M059J (cell line): ENCODE measurements around the gene PALLD. TPM values are rescaled to one million over a fixed set of nuclear protein-coding genes. Genes with fewer than 3 reads are reported as not detected.
"Not testable (repeated sequence)": the region's sequence is repeated elsewhere in the genome, so short reads cannot be mapped to it uniquely, and the experiment has no call there.

ENCODE experiments used
- DNase-seq: peaks from one replicate; pipeline ENCODE4 v3.0.0-alpha.2; 2012; ENCODE audit warnings: low read depth
- total RNA-seq: library from RNA; depleted of rRNA; stranded (reverse); fragments of >200 nt; shearing (Covaris generic); gene quantifications from 2 replicates; pipeline ENCODE4 v1.2.3, GENCODE V29; 2014

PALLD gene
- total RNA-seq, 1 experiment from 2014 or later, result 46.0 TPM

DNA sequence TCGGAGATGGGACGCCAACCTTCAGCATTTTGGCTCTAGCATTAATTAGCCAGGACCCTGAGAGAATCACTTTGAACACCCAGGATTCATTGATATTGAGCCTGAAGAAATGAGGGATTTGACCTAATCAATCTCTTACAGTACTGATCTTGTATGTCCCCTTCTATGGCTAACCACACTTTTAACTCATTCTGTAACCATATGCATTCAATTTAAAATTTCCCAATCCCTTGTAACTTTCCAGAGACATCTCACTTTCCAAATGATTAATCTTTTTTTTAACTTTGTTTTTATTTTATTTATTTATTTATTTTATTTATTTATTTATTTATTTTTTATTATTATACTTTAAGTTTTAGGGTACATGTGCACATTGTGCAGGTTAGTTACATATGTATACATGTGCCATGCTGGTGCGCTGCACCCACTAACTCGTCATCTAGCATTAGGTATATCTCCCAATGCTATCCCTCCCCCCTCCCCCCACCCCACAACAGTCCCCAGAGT is 205.8 kb downstream of the PALLD start:
- not testable (repeated sequence) for DNase-seq

DNA sequence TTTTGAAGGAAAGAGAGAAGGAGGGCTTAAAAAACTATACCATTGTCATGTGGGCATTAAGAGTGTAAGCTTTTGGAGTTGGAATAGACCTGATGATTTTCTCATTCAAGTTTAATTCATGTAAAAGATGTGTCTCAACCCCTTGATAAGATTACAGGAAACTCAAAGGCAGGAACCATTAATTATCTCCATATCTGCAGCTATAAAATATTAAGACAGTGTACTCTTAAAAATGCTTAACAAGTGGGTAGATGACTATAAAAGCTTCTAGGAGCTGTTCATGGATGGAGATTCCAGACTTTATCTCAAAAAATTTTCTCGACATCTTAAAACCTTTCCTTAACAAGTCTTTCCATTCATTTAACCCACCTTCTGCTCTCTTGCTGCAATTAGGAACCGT is 208.3 kb downstream of the PALLD start:
- DNase-seq, result no peak

DNA sequence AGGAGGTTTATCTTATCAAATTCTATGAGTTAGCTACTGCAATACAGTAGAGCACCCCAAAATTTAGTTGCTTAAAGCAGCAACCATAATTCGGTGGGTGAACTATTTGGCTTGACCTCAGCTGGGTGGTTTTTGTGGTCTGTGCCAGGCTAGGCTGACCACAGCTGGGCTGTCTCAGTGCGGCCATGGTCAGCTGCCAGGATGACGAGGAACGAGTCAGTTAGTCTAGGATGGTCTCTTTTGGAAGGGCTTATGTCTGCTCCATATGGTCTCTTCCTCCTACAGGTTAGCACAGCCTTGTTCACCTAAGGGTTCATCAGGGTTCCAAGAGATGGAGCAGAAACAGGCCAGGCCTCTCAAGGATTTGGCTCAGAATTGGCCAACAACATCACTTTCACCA is 210.4 kb downstream of the PALLD start:
- DNase-seq, result peak; percentile 53

GRCh38 chr4:168708108-168708507 is 211.3 kb downstream of the PALLD start:
- peak; percentile 49 for DNase-seq

GRCh38 chr4:168710353-168710946 is 213.6 kb downstream of the PALLD start:
- DNase-seq, result peak; percentile 59

DNA sequence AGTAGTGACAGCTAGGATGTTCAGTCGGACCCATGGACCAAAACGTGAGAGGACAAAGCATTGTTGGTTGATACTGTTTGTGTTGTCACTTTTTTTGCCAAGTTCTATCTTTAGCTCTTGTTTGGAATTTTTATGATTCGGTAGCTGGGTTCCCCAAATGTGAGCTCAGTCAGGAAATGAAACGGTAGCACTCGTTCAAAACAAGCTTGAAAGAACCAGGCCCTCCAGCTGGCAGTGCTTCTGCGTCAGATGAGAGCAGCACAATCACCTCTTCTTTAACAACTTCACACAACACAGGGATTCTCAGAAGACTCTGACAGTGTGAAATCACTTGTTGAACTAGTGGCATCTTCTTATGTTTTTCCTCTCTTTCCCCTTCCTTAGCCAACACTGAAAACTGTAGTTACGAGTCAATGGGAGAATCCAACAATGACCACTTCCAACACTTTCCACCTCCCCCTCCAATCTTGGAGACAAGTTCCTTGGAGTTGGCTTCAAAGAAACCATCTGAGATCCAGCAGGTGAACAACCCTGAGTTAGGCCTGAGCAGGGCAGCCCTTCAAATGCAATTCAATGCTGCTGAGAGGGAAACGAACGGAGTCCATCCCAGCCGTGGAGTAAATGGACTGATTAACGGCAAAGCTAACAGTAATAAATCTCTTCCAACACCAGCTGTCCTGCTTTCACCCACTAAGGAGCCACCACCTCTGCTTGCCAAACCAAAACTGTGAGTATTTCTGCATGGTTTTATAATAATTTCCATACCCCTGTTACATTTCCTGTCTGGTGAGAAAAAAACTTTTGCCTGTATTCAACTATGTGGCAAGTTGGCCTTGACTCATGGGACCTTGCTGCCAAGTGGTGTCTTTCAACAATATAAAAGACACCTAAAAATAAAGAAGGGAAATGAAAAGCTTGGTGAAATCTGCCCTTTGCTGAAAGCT is 214.6 kb downstream of the PALLD start:
- DNase-seq, result peak; percentile 70

- DNase-seq, result no peak
These were observed 215.6 kb downstream of the PALLD start for GRCh38 chr4:168712316-168712890.

GRCh38 chr4:168713253-168713652 is 216.4 kb downstream of the PALLD start:
- no peak for DNase-seq

DNA sequence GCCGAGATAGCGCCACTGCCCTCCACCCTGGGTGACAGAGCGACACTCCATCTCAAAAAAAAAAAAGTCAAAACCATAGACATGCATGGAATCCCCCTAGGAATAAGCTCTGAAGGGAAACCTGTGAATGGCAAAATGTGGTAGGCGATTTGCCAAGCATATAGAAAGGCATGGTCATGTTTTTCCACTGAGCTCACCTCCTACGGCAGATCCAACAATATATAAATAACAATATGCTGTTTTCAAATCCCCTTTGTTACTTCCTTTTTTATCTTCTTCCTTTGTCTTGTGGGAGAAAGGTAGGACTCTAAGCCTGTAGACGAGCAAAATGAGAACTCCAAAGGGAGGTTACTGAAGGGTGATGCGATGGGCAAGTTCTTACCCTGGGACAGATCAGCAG is 219.0 kb downstream of the PALLD start:
- DNase-seq, result no peak

DNA sequence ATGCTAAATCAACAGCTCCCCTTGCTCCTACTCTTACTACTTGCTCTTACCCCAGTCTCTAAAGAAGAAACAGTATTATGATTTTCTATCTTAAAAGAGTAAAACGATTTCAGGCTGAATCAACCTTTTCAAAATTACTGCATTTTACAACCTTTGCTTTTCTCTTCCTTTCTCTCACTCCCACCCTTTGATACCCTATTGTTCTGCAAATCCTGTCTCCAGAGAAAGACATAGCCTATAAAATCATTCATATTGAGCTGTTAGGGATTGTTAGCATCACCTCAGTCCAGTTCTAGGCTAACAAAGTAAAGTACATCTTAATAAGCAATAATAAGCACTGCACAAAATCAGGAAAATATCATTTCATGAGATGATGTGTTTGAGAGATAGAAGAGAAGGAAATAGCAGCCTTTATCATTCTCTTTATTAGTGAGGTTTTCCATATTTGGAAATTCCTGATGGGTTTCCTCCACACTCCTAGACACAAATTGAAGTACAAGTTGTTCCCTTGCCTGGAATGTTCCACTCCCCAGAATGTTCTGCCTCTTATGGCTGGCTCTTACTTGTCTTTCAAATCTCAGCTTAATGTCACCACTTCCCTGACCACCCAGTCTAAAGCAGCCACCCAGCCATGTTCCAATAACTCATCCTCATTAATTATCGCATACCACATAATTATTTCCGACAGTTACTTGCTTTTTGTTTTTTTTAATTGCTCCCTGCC is 219.7 kb downstream of the PALLD start:
- no peak for DNase-seq

DNA sequence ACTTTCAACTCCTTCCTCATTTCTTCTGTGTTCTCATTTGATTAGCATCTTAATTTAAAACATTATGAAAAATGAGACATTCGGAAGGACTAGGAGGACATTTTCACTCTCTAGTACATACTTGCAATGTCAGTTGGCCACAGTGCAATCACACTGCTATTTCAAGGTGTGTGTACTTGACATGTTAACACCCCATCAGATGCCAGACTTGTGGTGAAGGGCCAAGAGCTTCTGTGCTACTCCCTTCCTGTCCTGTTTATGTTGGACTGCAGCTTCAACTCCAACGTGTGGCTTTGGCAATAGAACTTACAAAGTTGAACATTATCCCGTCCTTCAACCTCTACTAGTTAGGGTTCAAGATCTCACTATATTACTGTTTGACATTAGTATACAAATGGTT is 221.0 kb downstream of the PALLD start:
- DNase-seq, result peak; percentile 34

- DNase-seq, result no peak
These were observed 222.9 kb downstream of the PALLD start for GRCh38 chr4:168719725-168720124.

DNA sequence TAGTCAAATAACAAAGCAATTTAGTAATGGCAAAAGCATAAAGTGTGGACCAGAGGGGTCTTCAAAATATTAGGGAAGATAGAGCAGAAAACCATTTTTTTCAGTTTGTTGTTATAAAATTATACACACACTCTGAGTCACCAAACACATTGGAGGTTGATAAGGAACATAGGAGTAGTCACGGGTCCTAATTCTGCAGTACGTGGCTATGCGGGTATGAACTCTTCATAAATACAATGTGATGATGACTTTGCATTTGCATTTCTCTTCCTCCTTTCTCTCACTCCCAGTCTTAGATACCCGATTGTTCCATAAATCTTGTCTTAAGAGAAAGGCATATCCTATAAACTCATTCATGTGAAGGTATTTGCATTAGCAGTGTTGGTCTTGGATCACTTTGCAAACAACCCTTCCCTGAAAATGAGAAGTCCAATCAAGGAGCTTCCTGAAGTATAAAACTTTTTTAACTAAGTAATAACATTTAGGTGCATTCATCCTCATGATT is 223.6 kb downstream of the PALLD start:
- DNase-seq, result no peak

DNA sequence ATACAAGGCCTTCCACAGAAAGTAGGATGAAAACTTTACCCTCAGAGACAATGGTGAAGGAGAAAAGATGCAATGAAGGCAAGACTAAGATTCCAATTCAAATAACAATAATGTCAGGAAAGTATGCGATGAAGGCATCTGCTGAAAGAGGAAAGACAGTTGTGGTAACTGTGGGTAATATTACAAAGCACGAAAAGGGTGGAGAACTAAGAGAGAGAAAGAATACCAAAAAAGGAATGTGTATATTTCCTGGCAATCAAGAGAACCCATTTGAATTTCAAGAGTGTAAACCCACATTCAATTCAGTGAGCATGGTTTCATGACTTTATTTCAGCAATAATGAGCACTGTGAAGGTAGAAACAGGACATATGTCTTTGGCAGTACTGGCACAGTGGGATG is 225.5 kb downstream of the PALLD start:
- peak; percentile 26 for DNase-seq

GRCh38 chr4:168723020-168723419 is 226.2 kb downstream of the PALLD start:
- DNase-seq, result peak; percentile 82

DNA sequence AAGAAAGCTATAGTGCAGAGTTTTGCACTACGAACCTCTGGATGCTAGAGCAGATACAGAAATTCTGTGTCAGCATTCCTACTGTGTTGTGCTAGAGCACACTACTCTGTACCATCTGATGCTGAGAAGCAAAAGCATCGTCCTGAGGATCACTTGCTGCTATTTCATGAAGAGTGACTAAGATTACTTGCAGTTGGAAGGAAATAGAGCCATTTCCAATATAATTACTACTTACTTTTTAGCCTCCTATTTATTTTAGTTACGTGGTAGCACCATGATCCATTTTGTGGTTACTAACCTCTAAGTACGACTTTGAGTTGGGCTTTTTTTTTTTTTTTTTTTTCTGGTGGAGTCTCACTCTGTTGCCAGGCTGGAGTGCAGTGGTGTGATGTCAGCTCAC is 226.7 kb downstream of the PALLD start:
- peak; percentile 67 for DNase-seq

DNA sequence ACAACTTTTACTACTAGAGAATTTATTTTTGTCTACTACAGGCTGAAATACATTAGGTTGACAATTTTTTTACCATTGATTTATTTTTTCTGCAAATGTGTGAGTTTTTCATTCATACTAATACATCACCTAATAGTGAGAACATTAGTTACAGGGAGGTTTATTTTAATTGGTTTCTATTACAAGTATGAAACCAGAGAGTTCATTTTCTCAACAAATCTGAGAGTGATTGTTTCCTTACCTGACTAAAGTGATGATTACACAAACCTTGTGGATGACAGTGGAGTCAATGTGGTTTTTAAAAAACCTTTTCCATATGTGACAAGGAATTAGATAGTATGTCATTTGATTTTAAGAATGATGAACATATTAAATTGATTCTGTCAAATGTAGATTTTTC is 227.4 kb downstream of the PALLD start:
- DNase-seq, result no peak

DNA sequence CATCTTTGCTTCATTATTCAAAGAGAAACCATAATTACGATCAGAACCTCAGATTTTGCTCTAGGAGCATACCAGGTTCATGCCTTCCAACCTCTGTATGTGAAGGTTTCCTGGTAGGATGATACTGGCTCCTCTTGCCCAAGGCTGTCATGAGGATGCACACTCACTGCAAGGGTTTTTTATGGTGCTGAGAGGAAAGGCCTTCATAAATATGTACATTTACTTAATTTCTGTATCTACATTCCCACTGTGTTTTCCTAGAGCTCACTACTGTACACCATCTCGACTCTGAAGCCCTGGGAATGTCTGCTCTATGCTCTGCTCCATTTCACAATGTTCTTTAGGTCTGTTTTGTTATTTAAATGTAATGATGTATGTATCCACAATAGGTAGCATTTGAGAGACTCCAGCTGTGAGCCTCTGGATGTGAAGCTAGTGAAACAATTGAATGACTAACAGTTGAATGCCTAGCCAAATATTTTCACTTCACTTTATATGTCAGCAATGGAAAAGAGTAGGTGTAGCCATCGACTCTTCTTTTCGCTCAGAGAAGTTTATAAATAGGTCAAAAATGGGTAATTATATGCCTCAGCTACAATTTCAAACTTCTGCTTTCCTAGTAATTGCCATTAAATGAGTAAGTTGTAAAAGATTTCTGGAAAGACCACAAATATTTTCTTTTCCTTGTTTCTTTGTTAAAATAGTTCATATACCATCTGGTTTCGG is 228.0 kb downstream of the PALLD start:
- DNase-seq, result no peak

DNA sequence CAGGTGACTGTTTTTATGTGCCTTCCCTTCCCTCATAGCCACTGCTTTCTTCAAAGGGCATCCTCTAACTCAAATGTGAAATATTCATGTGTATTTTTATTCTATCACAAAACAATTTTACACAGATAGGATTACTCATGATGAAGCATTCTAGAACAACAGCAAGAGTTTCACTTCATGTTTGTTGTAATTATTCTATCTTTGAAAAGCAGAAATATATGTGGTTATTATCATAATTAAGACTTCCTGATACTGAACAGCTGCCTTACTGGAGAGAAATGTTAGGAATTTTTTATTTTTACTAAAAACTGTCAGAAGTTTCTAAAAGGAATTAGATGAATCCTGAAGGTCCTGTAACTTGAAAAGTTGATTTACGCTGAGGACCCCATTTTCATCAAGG is 229.1 kb downstream of the PALLD start:
- DNase-seq, result no peak

DNA sequence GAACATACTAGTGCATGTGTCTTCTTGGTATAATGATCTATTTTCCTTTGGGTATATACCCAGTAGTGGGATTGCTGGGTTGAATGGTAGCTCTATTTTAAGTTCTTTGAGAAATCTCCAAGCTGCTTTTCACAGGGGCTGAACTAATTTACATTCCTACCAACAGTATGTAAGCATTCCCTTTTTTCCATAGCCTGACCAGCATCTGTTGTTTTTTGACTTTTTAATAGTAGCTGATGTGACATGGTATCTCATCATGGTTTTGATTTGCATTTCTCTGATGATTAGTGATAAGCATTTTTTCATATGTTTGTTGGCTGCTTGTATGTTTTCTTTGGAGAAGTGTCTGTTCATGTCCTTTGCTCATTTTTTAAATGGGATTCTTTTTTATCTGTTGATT is 230.3 kb downstream of the PALLD start:
- not testable (repeated sequence) for DNase-seq

DNA sequence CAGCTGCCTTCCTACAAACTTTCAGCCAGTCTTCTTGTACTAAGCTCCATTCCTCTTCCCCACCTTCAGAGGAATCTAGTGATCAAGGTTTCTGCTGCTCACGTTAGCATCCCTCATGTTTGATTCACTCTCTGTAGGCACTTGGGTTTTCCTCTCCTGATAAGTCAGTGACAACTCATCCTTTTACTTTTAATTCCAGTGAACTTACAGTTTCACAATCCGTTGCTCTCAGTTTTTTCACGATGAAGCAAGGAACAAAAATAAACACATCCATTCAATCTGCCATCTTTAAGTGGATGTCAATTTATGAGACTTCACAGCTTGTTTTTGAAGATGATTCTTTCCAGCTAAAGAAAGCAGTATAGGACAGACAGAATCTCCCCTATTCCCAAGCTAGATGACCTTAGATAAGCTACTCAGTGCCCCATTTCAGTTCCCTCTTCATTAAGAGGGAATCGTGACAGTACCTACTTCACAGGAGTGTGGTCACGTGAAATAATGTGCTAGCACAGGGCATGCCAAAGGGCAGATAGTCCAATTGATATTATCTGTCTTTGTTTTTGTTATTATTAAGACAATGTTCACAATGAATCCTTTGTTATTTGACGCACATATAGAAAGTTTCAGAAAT is 234.3 kb downstream of the PALLD start:
- DNase-seq, result peak; percentile 42
